ENCODE data around the gene CDON. TPM values are rescaled to one million over a fixed set of nuclear protein-coding genes. Genes with fewer than 3 reads are reported as not detected.

CDON gene
- total RNA-seq, 4 donors from 2014 or later: 1.0 to 2.0 (median 1.8) TPM

GRCh38 chr11:126012852-126013251 lies 49.8 kb downstream of the CDON start:
- Histone ChIP-seq H3K27ac (no peak overlapping the region), H3K4me1 (no peaks in the 10 kb centered on the region), H3K9me3 (no peaks in the 10 kb centered on the region), H3K27me3 (no peaks in the 10 kb centered on the region), H3K4me3 (no peak overlapping the region), H3K36me3 (no peaks in the 10 kb centered on the region)
- in situ Hi-C loops (cut with MboI; ENCODE audit: low sequenced_read_pairs in 4 of 4) (no loop called here), intact Hi-C loops (cut with DNase I; ENCODE audit: low total_unique reads) (no loop called here)
- ATAC-seq (no peak), DNase-seq (no peak)
- TF ChIP-seq, protein P1, sequence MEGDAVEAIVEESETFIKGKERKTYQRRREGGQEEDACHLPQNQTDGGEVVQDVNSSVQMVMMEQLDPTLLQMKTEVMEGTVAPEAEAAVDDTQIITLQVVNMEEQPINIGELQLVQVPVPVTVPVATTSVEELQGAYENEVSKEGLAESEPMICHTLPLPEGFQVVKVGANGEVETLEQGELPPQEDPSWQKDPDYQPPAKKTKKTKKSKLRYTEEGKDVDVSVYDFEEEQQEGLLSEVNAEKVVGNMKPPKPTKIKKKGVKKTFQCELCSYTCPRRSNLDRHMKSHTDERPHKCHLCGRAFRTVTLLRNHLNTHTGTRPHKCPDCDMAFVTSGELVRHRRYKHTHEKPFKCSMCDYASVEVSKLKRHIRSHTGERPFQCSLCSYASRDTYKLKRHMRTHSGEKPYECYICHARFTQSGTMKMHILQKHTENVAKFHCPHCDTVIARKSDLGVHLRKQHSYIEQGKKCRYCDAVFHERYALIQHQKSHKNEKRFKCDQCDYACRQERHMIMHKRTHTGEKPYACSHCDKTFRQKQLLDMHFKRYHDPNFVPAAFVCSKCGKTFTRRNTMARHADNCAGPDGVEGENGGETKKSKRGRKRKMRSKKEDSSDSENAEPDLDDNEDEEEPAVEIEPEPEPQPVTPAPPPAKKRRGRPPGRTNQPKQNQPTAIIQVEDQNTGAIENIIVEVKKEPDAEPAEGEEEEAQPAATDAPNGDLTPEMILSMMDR (IDR thresholded peaks at IDR 0.05 in 4 of 5, conservative IDR thresholded peaks at IDR 0.05 in 1 of 5): no peak
- no peak for TF ChIP-seq POLR2A (IDR thresholded peaks at IDR 0.05)

DNA sequence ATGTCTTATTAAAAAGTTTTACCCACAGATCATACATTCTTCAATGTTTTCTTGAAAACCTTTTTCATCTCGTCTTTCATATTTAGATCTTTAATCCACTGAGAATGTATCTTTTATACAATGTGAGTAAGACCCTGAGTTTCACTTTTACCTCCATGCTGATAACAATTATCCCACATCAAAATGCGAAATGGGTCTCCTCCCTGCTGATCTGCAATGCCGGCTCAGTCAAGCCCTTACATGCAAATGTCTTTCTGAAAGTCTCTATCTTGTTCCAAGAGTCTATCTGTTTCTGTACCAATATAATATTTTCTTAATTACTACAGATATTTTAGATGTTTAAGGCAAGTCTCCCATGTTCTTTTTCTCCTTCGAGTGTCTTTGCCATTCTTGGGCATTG lies 50.9 kb downstream of the CDON start:
- no peaks in the 10 kb centered on the region for H3K36me3 ChIP-seq
- intact Hi-C loops (cut with DNase I; ENCODE audit: low total_unique reads): no loop called here
- no peak for ATAC-seq
- H3K27ac ChIP-seq: no peak overlapping the region
- no peaks in the 10 kb centered on the region for H3K9me3 ChIP-seq
- no peak for TF ChIP-seq POLR2A (IDR thresholded peaks at IDR 0.05)
- TF ChIP-seq, protein P1 (IDR thresholded peaks at IDR 0.05 in 4 of 5, conservative IDR thresholded peaks at IDR 0.05 in 1 of 5): no peak
- no peak overlapping the region for H3K4me3 ChIP-seq
- no peaks in the 10 kb centered on the region for H3K27me3 ChIP-seq
- in situ Hi-C loops (cut with MboI; ENCODE audit: low sequenced_read_pairs in 4 of 4): no loop called here
- no peaks in the 10 kb centered on the region for H3K4me1 ChIP-seq
- DNase-seq: no peak

GRCh38 chr11:126011265-126011664 lies 51.4 kb downstream of the CDON start:
- no peak for TF ChIP-seq POLR2A (IDR thresholded peaks at IDR 0.05)
- TF ChIP-seq, protein P1 (IDR thresholded peaks at IDR 0.05 in 4 of 5, conservative IDR thresholded peaks at IDR 0.05 in 1 of 5): no peak
- H3K4me3 ChIP-seq: no peak overlapping the region

GRCh38 chr11:126008956-126009355 lies 53.7 kb downstream of the CDON start:
- TF ChIP-seq, protein P1 (IDR thresholded peaks at IDR 0.05 in 4 of 5, conservative IDR thresholded peaks at IDR 0.05 in 1 of 5): no peak
- TF ChIP-seq POLR2A (IDR thresholded peaks at IDR 0.05): no peak
- in situ Hi-C loops (cut with MboI; ENCODE audit: low sequenced_read_pairs in 4 of 4): no loop called here
- Histone ChIP-seq H3K4me3 (no peak overlapping the region), H3K9me3 (no peaks in the 10 kb centered on the region), H3K27me3 (no peaks in the 10 kb centered on the region), H3K36me3 (no peaks in the 10 kb centered on the region), H3K27ac (no peak overlapping the region), H3K4me1 (no peaks in the 10 kb centered on the region)
- DNase-seq (no peak), ATAC-seq (no peak)
- intact Hi-C loops (cut with DNase I; ENCODE audit: low total_unique reads): no loop called here

More at GRCh38 chr11:126011265-126011664, 51.4 kb downstream of the CDON start:
- intact Hi-C loops (cut with DNase I; ENCODE audit: low total_unique reads) (no loop called here), in situ Hi-C loops (cut with MboI; ENCODE audit: low sequenced_read_pairs in 4 of 4) (no loop called here)
- Histone ChIP-seq H3K27ac (no peak overlapping the region), H3K36me3 (no peaks in the 10 kb centered on the region), H3K27me3 (no peaks in the 10 kb centered on the region), H3K4me1 (no peaks in the 10 kb centered on the region), H3K9me3 (no peaks in the 10 kb centered on the region)
- ATAC-seq (no peak), DNase-seq (no peak)

GRCh38 chr11:126007238-126007637 lies 55.4 kb downstream of the CDON start:
- ATAC-seq: no peak
- Histone ChIP-seq H3K4me1 (no peaks in the 10 kb centered on the region), H3K27me3 (no peaks in the 10 kb centered on the region), H3K27ac (no peak overlapping the region), H3K9me3 (no peaks in the 10 kb centered on the region), H3K36me3 (no peaks in the 10 kb centered on the region), H3K4me3 (no peak overlapping the region)
- DNase-seq: no peak
- intact Hi-C loops (cut with DNase I; ENCODE audit: low total_unique reads): no loop called here
- TF ChIP-seq, protein P1 (IDR thresholded peaks at IDR 0.05 in 4 of 5, conservative IDR thresholded peaks at IDR 0.05 in 1 of 5): no peak
- TF ChIP-seq POLR2A (IDR thresholded peaks at IDR 0.05): no peak
- in situ Hi-C loops (cut with MboI; ENCODE audit: low sequenced_read_pairs in 4 of 4): no loop called here

All from gastrocnemius medialis (tissue), 4 donors.